Caco-2 (cell line): ENCODE data around the gene DNAJA3. TPM values are rescaled to one million over a fixed set of nuclear protein-coding genes. Genes with fewer than 3 reads are reported as not detected.

Source experiments
- BruUV-seq: library from RNA; stranded (reverse); fragments of 400-500 nt; replicated peaks from 2 replicates; lab custom pipeline; 2021; lab: Mats Ljungman, UMichigan
- CTCF ChIA-PET: fragments of 300-600 bp; sonication (Branson Sonifier 250); formaldehyde crosslinking; loops from one replicate; lab custom pipeline; 2022; ENCODE audit warnings: antibody characterized with exemption; lab: Charles Lee
- POLR2A ChIA-PET: fragments of 300-600 bp; sonication (Branson Sonifier 250); formaldehyde crosslinking; loops from one replicate; lab custom pipeline; 2022; ENCODE audit warnings: antibody characterized with exemption; lab: Charles Lee
- DNase-seq, 2 experiments: peaks; one replicate each; pipeline versions ENCODE4 v3.0.0 to v3.0.0-alpha.2; 2020 to 2022
- H3K27me3 ChIP-seq: replicated peaks from 2 replicates; pipeline ENCODE4 v1.6.0; 2011; ENCODE audit warnings: low read length; ENCODE audit not compliant: control insufficient read depth, insufficient read depth
- H3K36me3 ChIP-seq: 2 replicates; pipeline ENCODE4 v1.5.1; 2011; ENCODE audit warnings: low read length; ENCODE audit not compliant: control insufficient read depth, insufficient read depth
- H3K4me1 ChIP-seq: fragments of 250-450 bp; sonication (Bioruptor Pico); 2 replicates; pipeline ENCODE4 v1.5.1; 2020; ENCODE audit warnings: mild to moderate bottlenecking
- H3K4me3 ChIP-seq: 2 replicates; pipeline ENCODE4 v1.5.1; 2011; ENCODE audit warnings: low read depth, mild to moderate bottlenecking, control low read depth, low read length
- H3K9me3 ChIP-seq: fragments of 250-450 bp; sonication (Bioruptor Pico); 2 replicates; pipeline ENCODE4 v1.5.1; 2020; ENCODE audit warnings: mild to moderate bottlenecking, moderate library complexity
- H3K27ac Mint-ChIP-seq: one replicate; pipeline ENCODE4 v1.8.0; 2022; ENCODE audit warnings: mixed read lengths; ENCODE audit not compliant: unreplicated experiment
- H3K27me3 Mint-ChIP-seq: one replicate; pipeline ENCODE4 v1.8.0; 2022; ENCODE audit warnings: mixed read lengths; ENCODE audit not compliant: insufficient read depth, unreplicated experiment
- H3K36me3 Mint-ChIP-seq: one replicate; pipeline ENCODE4 v1.8.0; 2022; ENCODE audit warnings: mild to moderate bottlenecking, mixed read lengths; ENCODE audit not compliant: insufficient read depth, unreplicated experiment
- H3K4me1 Mint-ChIP-seq: one replicate; pipeline ENCODE4 v1.8.0; 2022; ENCODE audit warnings: low read depth, mixed read lengths; ENCODE audit not compliant: unreplicated experiment
- H3K4me3 Mint-ChIP-seq: one replicate; pipeline ENCODE4 v1.8.0; 2022; ENCODE audit warnings: mild to moderate bottlenecking, moderate library complexity, mixed read lengths; ENCODE audit not compliant: unreplicated experiment
- H3K9me3 Mint-ChIP-seq: one replicate; pipeline ENCODE4 v1.8.0; 2022; ENCODE audit warnings: mixed read lengths; ENCODE audit not compliant: unreplicated experiment
- intact Hi-C: fragments of 100-400 bp; cut with micrococcal nuclease; formaldehyde crosslinking; loops from one replicate; pipeline ENCODE4 v1.10.0; 2022; ENCODE audit not compliant: unreplicated experiment
- total RNA-seq: library from RNA; stranded (reverse); gene quantifications from 2 replicates; pipeline ENCODE4 v1.2.3, GENCODE V29; 2022
- TF ChIP-seq, protein P1 (sequence below), 2 experiments: fragments of 200-600 bp in 1 of 2; IDR thresholded peaks; 1 replicate in 1 of 2; 2 replicates in 1 of 2; pipeline versions ENCODE4 v1.5.1 to v1.8.0; 2011 to 2022; ENCODE audit warnings: antibody characterized with exemption in 1 of 2, control low read depth in 1 of 2, inconsistent platforms in 1 of 2, low read depth in 1 of 2, low read length in 1 of 2, mild to moderate bottlenecking in 1 of 2, moderate library complexity in 1 of 2; ENCODE audit not compliant: insufficient read depth in 1 of 2, severe bottlenecking in 1 of 2, unreplicated experiment in 1 of 2

DNAJA3 gene
- total RNA-seq, 1 experiment from 2014 or later = 77.1 TPM

DNA sequence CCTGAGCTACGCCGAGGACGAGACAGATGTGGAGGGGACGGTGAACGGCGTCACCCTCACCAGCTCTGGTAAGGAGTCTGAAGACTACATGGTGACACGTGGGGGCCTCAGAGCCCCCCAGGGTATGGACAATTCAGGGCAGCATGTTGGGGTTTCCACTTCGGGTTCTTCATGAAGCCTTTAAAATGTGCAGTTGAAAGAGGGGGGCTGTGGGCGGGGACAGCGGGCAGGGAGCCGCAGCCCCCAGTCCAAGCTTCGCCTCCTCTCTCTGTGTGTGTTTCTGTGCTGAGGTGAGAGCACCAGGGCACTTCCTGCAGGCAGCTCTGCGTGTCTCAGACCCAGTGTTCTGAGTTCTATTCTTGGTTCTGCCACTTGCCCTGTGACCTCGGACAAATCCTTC, 24.8 kb downstream of the DNAJA3 start:
- Histone ChIP-seq H3K27me3 (no peaks in the 10 kb centered on the region), H3K4me1 (no peaks in the 10 kb centered on the region), H3K9me3 (no peaks in the 10 kb centered on the region), H3K4me3 (no peak overlapping the region), H3K36me3 (no peaks in the 10 kb centered on the region; the same call in none of the 2 replicates)
- intact Hi-C loops = no loop called here
- DNase-seq = no peak
- Mint-ChIP-seq H3K4me1 (no peaks in the 10 kb centered on the region), H3K27ac (no peak overlapping the region), H3K9me3 (no peaks in the 10 kb centered on the region), H3K4me3 (no peak overlapping the region), H3K36me3 (peaks cover 92% of the 10 kb centered on the region), H3K27me3 (no peaks in the 10 kb centered on the region)
- no TSS peak for BruUV-seq
- TF ChIP-seq, protein P1, sequence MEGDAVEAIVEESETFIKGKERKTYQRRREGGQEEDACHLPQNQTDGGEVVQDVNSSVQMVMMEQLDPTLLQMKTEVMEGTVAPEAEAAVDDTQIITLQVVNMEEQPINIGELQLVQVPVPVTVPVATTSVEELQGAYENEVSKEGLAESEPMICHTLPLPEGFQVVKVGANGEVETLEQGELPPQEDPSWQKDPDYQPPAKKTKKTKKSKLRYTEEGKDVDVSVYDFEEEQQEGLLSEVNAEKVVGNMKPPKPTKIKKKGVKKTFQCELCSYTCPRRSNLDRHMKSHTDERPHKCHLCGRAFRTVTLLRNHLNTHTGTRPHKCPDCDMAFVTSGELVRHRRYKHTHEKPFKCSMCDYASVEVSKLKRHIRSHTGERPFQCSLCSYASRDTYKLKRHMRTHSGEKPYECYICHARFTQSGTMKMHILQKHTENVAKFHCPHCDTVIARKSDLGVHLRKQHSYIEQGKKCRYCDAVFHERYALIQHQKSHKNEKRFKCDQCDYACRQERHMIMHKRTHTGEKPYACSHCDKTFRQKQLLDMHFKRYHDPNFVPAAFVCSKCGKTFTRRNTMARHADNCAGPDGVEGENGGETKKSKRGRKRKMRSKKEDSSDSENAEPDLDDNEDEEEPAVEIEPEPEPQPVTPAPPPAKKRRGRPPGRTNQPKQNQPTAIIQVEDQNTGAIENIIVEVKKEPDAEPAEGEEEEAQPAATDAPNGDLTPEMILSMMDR (IDR thresholded peaks at IDR 0.05; ENCODE audit: insufficient read depth in 1 of 2, low read depth in 1 of 2, low read length in 1 of 2, severe bottlenecking in 1 of 2, unreplicated experiment in 1 of 2) = no peak
- ChIA-PET CTCF (no interaction called here), POLR2A (no interaction called here)

DNA sequence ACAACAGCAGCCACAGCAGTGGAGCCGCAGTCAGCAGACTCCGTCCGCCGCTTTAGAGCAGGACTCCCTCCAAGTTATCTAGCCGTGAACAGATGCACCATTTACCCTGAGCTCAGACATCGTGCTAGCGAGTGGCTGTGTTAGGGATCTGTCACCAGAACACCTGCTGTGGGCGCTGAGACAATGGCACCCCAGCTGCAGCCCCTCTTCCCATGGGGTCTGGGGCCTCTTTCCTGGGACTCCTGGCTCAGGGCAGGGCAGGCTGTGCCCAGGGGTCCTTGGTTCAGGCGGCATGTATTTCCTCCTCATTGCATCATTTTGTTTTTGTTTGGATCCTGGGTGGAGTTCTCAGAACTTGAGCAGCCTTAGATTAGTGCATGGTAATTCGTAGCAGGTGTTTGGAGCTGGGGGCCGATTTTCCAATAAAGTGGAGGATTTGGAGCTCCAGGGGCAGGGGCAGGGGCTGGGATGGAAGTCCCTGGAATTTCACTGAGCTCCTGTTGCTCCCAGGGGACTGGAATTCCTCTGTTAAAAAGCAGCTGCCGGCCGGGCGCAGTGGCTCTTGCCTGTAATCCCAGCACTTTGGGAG, 25.4 kb downstream of the DNAJA3 start:
- Histone ChIP-seq H3K9me3 (no peaks in the 10 kb centered on the region), H3K27me3 (no peaks in the 10 kb centered on the region), H3K36me3 (no peaks in the 10 kb centered on the region; the same call in none of the 2 replicates), H3K4me3 (no peak overlapping the region), H3K4me1 (no peaks in the 10 kb centered on the region)
- no peak for DNase-seq
- H3K9me3 Mint-ChIP-seq = no peaks in the 10 kb centered on the region
- H3K4me1 Mint-ChIP-seq = no peaks in the 10 kb centered on the region
- H3K36me3 Mint-ChIP-seq = peaks cover 93% of the 10 kb centered on the region
- TF ChIP-seq, protein P1 (IDR thresholded peaks at IDR 0.05; ENCODE audit: insufficient read depth in 1 of 2, low read depth in 1 of 2, low read length in 1 of 2, severe bottlenecking in 1 of 2, unreplicated experiment in 1 of 2) = no peak
- no peak overlapping the region for H3K27ac Mint-ChIP-seq
- intact Hi-C loops = no loop called here
- H3K27me3 Mint-ChIP-seq = no peaks in the 10 kb centered on the region
- H3K4me3 Mint-ChIP-seq = no peak overlapping the region
- no TSS peak for BruUV-seq
- CTCF ChIA-PET = no interaction called here
- POLR2A ChIA-PET = no interaction called here

DNA sequence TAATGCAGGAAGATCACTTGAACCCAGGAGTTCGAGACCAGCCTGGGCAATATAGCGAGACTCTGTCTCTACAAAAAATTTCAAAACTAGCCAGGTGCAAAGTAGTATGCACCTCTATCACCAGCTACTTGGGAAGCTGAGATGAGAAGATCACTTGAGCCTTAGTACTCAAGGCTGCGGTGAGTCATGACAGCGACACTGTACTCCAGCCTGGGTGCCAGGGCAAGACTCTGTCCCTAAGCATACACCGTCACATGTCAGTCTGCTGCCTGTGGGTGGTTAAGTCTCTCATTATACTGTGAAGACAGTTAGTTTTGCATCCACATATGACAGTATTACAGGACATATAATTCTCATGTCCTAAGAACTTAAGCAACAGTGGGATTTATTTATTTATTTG, 27.0 kb downstream of the DNAJA3 start:
- Mint-ChIP-seq H3K27ac (no peak overlapping the region), H3K36me3 (peaks cover 93% of the 10 kb centered on the region), H3K4me1 (no peaks in the 10 kb centered on the region), H3K9me3 (no peaks in the 10 kb centered on the region), H3K4me3 (no peak overlapping the region), H3K27me3 (no peaks in the 10 kb centered on the region)
- DNase-seq = no peak
- H3K27me3 ChIP-seq = no peaks in the 10 kb centered on the region
- intact Hi-C loops = no loop called here
- H3K4me3 ChIP-seq = no peak overlapping the region
- ChIA-PET POLR2A (no interaction called here), CTCF (no interaction called here)
- TF ChIP-seq, protein P1 (IDR thresholded peaks at IDR 0.05; ENCODE audit: insufficient read depth in 1 of 2, low read depth in 1 of 2, low read length in 1 of 2, severe bottlenecking in 1 of 2, unreplicated experiment in 1 of 2) = no peak
- H3K36me3 ChIP-seq = no peaks in the 10 kb centered on the region; the same call in 1 of the 2 replicates
- BruUV-seq = no TSS peak
- H3K4me1 ChIP-seq = no peaks in the 10 kb centered on the region
- H3K9me3 ChIP-seq = no peaks in the 10 kb centered on the region
